HG03432 (cell line): ENCODE measurements around the gene CCDC182.
A peak's percentile ranks its signal among the peaks of the same experiment; 100 is the strongest.

Experiments used
- ATAC-seq: cut with Tn5 transposase; IDR thresholded peaks from one replicate; pipeline ENCODE4 v1.9.1; 2021; ENCODE audit warnings: mild to moderate bottlenecking, moderate library complexity; ENCODE audit not compliant: unreplicated experiment

The CCDC182 gene

DNA sequence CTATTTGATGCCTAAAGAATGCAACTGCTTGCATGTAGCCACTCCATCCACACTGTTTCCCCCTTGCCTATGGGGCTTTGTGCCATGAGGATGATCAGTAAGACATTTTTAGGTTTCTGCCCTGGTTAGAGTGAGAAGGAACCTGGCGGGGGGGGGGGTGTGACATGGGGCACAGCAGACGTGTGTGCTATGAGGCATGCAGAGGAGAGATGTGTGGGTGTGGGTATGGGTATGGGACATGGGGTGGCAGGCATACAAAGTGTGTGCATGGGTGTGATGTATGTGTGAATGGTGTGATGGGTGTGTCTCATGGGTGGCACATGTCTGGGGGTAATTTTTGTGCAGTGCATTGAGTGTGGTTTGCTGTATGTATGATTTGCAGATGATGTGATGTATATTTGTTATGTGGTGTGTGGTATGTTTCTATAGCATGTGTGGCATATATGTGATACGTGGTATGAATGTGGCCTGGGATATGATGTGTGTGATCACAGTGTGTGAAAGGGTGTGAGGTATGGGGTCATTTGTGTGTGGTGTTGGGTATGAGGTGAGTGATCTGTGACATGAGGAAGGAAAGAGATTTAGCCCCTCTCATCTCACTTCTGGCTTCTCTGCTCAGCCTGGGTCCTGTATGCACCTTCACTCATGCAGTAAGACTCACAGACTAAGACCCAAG lies 14.9 kb downstream of the CCDC182 start:
- ATAC-seq, result no peak

DNA sequence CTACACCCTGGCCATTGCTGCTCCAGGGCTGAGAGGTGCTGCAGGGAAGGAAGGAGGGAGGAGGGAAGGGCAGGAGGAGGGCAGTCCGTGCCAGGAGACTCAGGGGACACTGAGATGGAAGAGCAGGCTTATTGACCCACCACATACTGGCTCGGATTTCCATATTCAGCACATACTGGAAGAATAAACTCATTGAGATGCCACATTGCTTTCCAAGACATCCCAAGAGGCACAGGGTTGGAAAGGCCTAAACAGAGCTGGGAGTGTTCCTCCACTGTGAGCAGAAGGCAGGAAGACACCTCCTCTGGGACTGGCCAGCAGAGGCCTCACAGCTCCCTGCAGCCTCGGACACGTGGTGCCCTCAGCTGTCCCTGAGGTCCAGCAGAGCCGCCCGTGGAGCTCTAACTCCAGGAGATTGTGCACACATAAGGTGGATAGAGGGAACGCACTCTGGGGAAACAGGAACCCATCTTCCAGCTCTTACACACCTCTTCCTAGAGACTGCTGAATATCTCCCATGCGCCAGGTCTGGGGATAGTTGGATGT lies 17.4 kb downstream of the CCDC182 start:
- no peak for ATAC-seq

DNA sequence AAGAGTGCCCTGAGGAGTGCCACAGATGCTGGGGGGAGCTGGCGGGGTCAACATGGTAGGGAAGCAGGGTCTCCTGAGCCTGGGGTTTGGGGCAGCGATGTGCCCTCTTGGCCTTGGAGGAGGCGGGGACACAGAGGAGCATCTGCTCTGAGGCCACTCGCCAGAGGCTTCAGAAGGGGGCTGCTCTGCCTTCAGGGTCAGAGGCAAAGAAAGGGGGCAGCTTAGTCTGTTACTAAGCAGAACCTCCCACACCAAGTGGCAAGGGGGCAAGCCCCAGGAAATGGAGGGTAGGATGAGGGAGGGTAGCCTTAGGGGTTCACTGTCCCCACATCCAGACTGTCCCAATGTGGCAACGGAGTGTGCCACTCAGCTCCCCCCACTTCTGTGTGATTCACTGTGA lies 18.3 kb downstream of the CCDC182 start:
- no peak for ATAC-seq

- ATAC-seq, result no peak
Observed at GRCh38 chr17:57726213-57726790, 18.8 kb downstream of the CCDC182 start.

DNA sequence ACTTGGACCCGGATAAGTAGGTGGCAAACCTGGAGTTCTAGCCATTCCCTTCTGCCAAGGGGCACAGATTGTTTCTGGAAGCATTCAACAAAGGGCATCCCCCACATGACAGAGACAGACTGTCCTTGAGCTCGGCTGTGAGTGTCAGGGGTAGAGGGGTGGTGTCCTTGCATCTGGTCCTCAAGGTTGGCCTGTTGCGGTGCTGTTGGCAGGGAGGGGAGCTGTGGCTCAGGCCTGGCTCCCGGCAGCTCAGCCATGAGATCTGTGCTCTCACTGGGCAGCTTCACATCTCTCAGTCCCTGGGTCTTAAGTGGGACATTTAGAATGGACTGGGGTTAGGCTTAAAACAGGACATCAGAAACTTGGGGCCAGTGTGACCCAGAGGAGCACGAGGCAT lies 20.4 kb downstream of the CCDC182 start:
- ATAC-seq, result no peak

GRCh38 chr17:57724026-57724728 lies 20.9 kb downstream of the CCDC182 start:
- peak; percentile 79 for ATAC-seq

- no peak for ATAC-seq
Observed at GRCh38 chr17:57723427-57724025, 21.6 kb downstream of the CCDC182 start.

- no peak for ATAC-seq
Observed at GRCh38 chr17:57722704-57723043, 22.4 kb downstream of the CCDC182 start.

DNA sequence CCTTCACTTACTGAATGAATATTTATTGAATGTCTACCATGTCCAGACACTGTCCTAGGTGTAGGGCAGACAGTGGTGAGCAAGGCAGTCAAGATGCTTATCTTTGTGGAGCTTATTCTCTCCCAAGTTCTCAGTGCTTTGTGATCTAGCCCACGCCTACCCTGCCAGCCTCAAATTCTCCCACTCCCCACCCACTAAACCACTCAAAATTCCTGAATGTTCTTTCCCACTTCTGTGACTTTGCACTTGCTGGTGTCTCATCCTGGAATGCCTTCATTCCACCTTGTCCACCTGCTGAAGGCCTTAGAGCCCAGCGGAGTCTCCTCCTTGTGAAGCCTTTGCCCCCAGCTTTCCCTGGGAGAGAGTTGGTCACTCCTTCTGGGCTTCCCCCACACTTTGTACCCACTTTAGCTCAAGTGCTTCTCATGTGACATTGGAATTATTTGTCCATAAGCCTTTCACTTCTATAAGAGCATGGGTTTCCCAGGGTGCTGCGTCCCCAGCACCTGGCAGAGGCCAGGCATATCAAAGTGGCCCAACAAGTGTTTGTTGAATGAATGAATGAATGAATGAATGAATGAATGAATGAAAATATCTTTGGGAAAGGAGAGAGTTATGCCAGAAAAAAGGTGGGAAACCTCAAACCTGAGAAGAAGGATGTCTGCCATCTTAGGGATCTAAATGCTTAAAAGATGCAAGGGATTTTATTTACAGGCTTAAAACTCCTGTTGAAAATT lies 23.0 kb downstream of the CCDC182 start:
- ATAC-seq, result no peak

GRCh38 chr17:57720386-57721035 lies 24.6 kb downstream of the CCDC182 start:
- no peak for ATAC-seq

GRCh38 chr17:57718878-57719277 lies 26.2 kb downstream of the CCDC182 start:
- ATAC-seq, result no peak

- ATAC-seq, result no peak
Observed at GRCh38 chr17:57715981-57716380, 29.1 kb downstream of the CCDC182 start.

DNA sequence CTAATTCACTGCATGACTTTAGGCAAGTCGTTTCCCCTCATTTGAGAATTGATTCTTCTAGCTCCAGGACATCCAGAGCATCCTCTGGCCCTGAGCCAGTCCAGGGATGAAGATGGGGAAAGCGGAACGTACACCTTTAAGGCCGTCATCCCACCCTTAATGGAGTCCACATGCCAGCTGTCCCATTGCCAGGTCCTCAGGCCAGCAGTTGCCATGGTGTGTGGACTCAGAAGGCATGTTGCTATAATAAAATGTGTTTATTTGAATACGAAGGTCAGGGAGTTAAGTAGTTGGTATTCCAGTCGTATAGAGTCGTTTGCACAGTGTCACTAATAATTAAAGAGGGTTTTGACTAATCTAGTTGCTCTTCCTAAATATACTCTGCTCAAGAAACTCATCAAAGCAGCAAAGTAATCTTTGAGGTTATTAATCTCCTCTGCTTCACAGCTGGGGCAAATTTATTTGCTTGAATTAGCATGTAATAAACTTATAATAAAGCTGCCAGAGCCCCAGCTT lies 30.4 kb downstream of the CCDC182 start:
- ATAC-seq, result no peak

DNA sequence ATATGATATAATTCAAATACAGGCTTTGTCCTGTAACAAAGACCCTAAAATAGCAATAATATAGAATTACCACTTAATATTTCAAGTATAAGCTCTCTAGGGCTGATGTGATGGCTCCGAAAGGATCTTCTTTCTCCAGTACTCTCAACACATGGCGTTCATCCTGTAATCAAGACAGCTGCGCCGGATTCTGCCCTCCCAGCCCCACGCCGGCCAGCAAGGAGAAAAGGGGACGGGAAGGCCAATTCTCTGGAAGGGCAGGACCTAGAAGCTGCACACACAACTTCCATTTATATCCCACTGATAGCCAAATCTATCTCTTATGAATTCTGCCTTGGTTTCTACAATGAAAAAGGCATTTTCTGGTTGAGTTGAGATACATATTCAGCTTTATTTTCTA lies 32.0 kb downstream of the CCDC182 start:
- no peak for ATAC-seq

DNA sequence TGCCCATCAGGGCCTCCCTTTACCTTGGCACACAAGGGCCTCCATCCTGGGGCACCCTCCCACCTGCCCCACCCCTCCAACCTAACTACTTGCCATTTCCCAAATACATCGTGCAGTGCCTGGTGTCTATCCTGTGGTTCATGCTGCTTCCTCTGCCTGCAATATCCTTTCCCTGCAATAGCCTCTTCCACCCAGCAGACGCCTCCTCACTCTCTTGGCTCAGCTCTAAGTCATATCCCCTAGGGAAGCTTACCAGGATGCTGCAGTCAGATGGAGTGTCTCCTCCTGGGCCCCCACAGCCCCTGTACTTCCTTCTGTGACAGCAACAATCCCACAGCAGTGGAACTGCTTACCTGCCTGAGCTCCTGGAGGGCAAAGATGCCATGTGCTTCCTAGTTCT lies 36.7 kb downstream of the CCDC182 start:
- no peak for ATAC-seq

GRCh38 chr17:57707892-57708291 lies 37.2 kb downstream of the CCDC182 start:
- no peak for ATAC-seq

DNA sequence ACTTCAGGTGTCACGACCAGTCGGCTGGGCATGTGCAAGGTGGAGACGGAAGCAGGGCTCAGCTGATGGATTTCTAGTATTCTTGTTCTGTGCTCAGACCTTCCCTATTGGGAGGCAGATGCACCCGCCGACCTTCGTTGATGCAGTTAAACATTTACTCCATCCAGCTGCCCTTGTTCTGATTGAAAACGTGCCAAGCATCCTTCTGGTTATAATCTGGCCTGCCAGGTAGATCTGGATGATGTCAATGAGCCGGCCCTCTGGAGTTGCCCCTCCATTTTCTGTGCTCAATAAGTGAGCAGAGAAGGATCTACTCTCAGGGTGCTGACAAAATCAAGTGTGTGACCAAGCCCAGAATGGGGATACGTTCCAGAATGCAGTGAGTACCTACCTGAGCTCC lies 38.3 kb downstream of the CCDC182 start:
- no peak for ATAC-seq

- no peak for ATAC-seq
Observed at GRCh38 chr17:57705921-57706695, 39.0 kb downstream of the CCDC182 start.

- no peak for ATAC-seq
Observed at GRCh38 chr17:57704448-57704847, 40.7 kb downstream of the CCDC182 start.

DNA sequence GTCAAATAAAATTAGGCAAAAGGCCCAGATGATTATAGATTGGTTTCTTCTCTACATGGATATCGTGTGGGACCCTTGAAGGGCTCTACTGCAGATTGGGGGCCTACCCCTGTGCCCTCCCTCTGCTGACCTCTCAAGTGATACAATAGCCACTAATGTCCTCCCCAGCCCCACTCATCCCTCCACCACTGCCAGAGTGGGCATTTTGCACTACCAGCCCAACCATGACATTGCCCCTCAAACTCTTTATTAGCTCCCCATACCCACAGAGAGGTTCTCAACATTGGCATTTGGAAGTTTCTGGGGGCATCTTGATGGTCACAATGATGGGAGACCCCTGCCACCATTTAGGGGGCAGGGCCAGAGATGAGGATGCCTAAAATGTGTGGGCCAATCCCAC lies 41.8 kb downstream of the CCDC182 start:
- no peak for ATAC-seq
